K562 (cell line): ENCODE results near the gene MARK4. TPM values are rescaled to one million over a fixed set of nuclear protein-coding genes. Genes with fewer than 3 reads are reported as not detected.

Source experiments
- ATAC-seq: fragments of 200-7000 bp; cut with Tn5 transposase; 3 replicates; pipeline ENCODE4 v1.9.1; 2020; ENCODE audit warnings: moderate library complexity
- BruUV-seq: library from RNA; stranded (reverse); fragments of 400-500 nt; replicated peaks from 2 replicates; lab custom pipeline; 2021; lab: Mats Ljungman, UMichigan
- CTCF ChIA-PET: fragments of 300-600 bp; formaldehyde crosslinking; extraction: SDS; loops from one replicate; lab custom pipeline; 2021; ENCODE audit warnings: low intra/inter-chr PET ratio; lab: Yijun Ruan, JAX
- POLR2A ChIA-PET: fragments of 300-600, 350-650 bp; sonication (Branson Sonifier 250); formaldehyde crosslinking; extraction: SDS; loops from one replicate; lab custom pipeline; 2021; ENCODE audit warnings: antibody characterized with exemption, inconsistent platforms; lab: Yijun Ruan, JAX
- DNase-seq, 4 experiments: peaks; one replicate each; pipeline versions ENCODE4 v3.0.0 to v3.0.0-alpha.2; 2011 to 2018; ENCODE audit warnings: low spot score in 3 of 4, mixed read lengths in 3 of 4; ENCODE audit errors: extremely low read depth in 1 of 4
- FAIRE-seq: peaks from 2 replicates; lab custom pipeline; 2011; peaks lifted over from hg19 to GRCh38; lab: Jason Lieb, UNC
- H2AFZ ChIP-seq: 2 replicates; pipeline ENCODE4 v1.6.0; 2011; ENCODE audit warnings: low read depth, low read length, control low read depth, inconsistent platforms
- H3K27ac ChIP-seq: fragments of 200-600 bp; 3 replicates; pipeline ENCODE4 v1.8.0; 2011; ENCODE audit warnings: low read depth, mild to moderate bottlenecking, control low read depth, inconsistent platforms, low read length, moderate library complexity, mixed read lengths; ENCODE audit errors: extremely low read depth
- H3K27me3 ChIP-seq, 2 experiments: fragments of 300-600 bp in 1 of 2; 2 replicates in 1 of 2; 3 replicates in 1 of 2; pipeline versions ENCODE4 v1.6.0 to v1.8.0; 2011; ENCODE audit warnings: inconsistent platforms in 2 of 2, low read length in 2 of 2, mild to moderate bottlenecking in 1 of 2, mixed read lengths in 1 of 2, moderate library complexity in 1 of 2; ENCODE audit not compliant: control insufficient read depth in 2 of 2, insufficient read depth in 2 of 2
- H3K36me3 ChIP-seq: fragments of 300-600 bp; 3 replicates; pipeline ENCODE4 v1.8.0; 2011; ENCODE audit warnings: mild to moderate bottlenecking, low read length, inconsistent platforms; ENCODE audit not compliant: control insufficient read depth, insufficient read depth
- H3K4me1 ChIP-seq, 2 experiments: fragments of 200-600 bp in 1 of 2; replicated peaks in 1 of 2; 2 replicates in 1 of 2; 3 replicates in 1 of 2; pipeline versions ENCODE4 v1.5.1 to v1.8.0; 2011; ENCODE audit warnings: inconsistent platforms in 2 of 2, low read length in 2 of 2, mild to moderate bottlenecking in 1 of 2, mixed read lengths in 1 of 2, moderate library complexity in 1 of 2; ENCODE audit not compliant: control insufficient read depth in 2 of 2, insufficient read depth in 2 of 2
- H3K4me2 ChIP-seq: 2 replicates; pipeline ENCODE4 v1.6.1; 2011; ENCODE audit warnings: low read length, control low read depth, inconsistent platforms, mixed read lengths; ENCODE audit not compliant: insufficient read depth
- H3K4me3 ChIP-seq: fragments of 200-600 bp; sonication (generic), shearing (Covaris generic); 2 replicates; pipeline ENCODE4 v1.5.1; 2016; ENCODE audit warnings: control low read depth, inconsistent platforms
- H3K79me2 ChIP-seq: fragments of 200-600 bp; 3 replicates; pipeline ENCODE4 v1.8.0; 2011; ENCODE audit warnings: low read length, inconsistent platforms; ENCODE audit not compliant: control insufficient read depth, insufficient read depth
- H3K9ac ChIP-seq, 2 experiments: 2 replicates each; pipeline versions ENCODE4 v1.6.0 to v1.6.1; 2011; ENCODE audit warnings: low read depth in 2 of 2, low read length in 2 of 2, control low read depth in 1 of 2, inconsistent platforms in 1 of 2, mild to moderate bottlenecking in 1 of 2, mixed read lengths in 1 of 2; ENCODE audit not compliant: insufficient read depth in 1 of 2
- H3K9me1 ChIP-seq: one replicate; pipeline ENCODE4 v1.6.0; 2011; ENCODE audit warnings: inconsistent platforms, mild to moderate bottlenecking, low read length, moderate library complexity; ENCODE audit not compliant: control insufficient read depth, insufficient read depth
- H3K9me3 ChIP-seq: replicated peaks from 2 replicates; pipeline ENCODE4 v1.5.1; 2011; ENCODE audit warnings: low read depth, low read length, inconsistent platforms; ENCODE audit not compliant: control insufficient read depth, insufficient read depth
- H4K20me1 ChIP-seq: replicated peaks from 2 replicates; pipeline ENCODE4 v1.6.1; 2011; ENCODE audit warnings: low read length, inconsistent platforms, mixed read lengths; ENCODE audit not compliant: control insufficient read depth, insufficient read depth
- BCOR ChIP-seq: fragments of 450-650 bp; IDR thresholded peaks from 2 replicates; pipeline ENCODE4 v1.6.1; 2016
- FOXK2 ChIP-seq, 2 experiments: fragments of 450-650 bp; IDR thresholded peaks in 1 of 2; conservative IDR thresholded peaks in 1 of 2; 2 replicates each; pipeline ENCODE4 v1.6.1; 2016; ENCODE audit warnings: low read depth in 2 of 2, mild to moderate bottlenecking in 1 of 2
- KAT8 ChIP-seq: fragments of 450-650 bp; IDR thresholded peaks from 2 replicates; pipeline ENCODE4 v1.6.1; 2016; ENCODE audit warnings: low read depth, mild to moderate bottlenecking
- MCM5 ChIP-seq: fragments of 450-650 bp; IDR thresholded peaks from 2 replicates; pipeline ENCODE4 v1.6.1; 2016; ENCODE audit warnings: low read depth
- MYBL2 ChIP-seq, 2 experiments: fragments of 450-650 bp in 1 of 2; sonication (generic) in 1 of 2; formaldehyde crosslinking in 1 of 2; IDR thresholded peaks; 2 replicates each; pipeline versions ENCODE4 v1.6.1 to v1.8.1; 2017 to 2022; ENCODE audit warnings: borderline replicate concordance in 1 of 2, inconsistent platforms in 1 of 2, low read depth in 1 of 2, mild to moderate bottlenecking in 1 of 2, missing genetic modification reagents in 1 of 2, moderate library complexity in 1 of 2
- NR0B1 ChIP-seq: fragments of 450-650 bp; IDR thresholded peaks from one replicate; pipeline ENCODE4 v1.6.1; 2018; ENCODE audit warnings: mild to moderate bottlenecking, moderate library complexity; ENCODE audit not compliant: partially characterized antibody
- RBFOX2 ChIP-seq: fragments of 200-400 bp; formaldehyde crosslinking; IDR thresholded peaks from 2 replicates; pipeline ENCODE4 v1.6.1; 2017; ENCODE audit warnings: low read depth, mild to moderate bottlenecking, low read length, moderate library complexity
- ZBTB33 ChIP-seq: sonication (generic); formaldehyde crosslinking; IDR thresholded peaks from 2 replicates; pipeline ENCODE4 v1.8.1; 2023; ENCODE audit warnings: mild to moderate bottlenecking, missing genetic modification reagents
- ZBTB7A ChIP-seq: IDR thresholded peaks from 2 replicates; pipeline ENCODE4 v1.6.1; 2011; ENCODE audit warnings: low read depth, mild to moderate bottlenecking, low read length, moderate library complexity, borderline replicate concordance; ENCODE audit not compliant: control insufficient read depth
- WGBS: fragments of 100-300 bp; shearing (Covaris generic); methylation state at CpG from one replicate; pipeline ENCODE4 v1.1.6; 2016; ENCODE audit warnings: low coverage, mixed read lengths; ENCODE audit not compliant: insufficient coverage; ENCODE audit errors: missing lambda C conversion rate; 5-methylcytosine and 5-hydroxymethylcytosine counted together
- in situ Hi-C: fragments of 300-500 bp; cut with MboI; formaldehyde crosslinking; loops from 4 replicates; pipeline ENCODE4 v1.15.0; 2018; ENCODE audit warnings: inconsistent platforms, mixed read lengths
- intact Hi-C: fragments of 100-400 bp; cut with micrococcal nuclease; formaldehyde crosslinking; loops from 2 replicates; pipeline ENCODE4 v1.14.2; 2022
- polyA plus RNA-seq, 8 experiments: library from polyadenylated mRNA; depleted of rRNA in 4 of 8; stranded (reverse) in 5 of 8; unstranded in 3 of 8; fragments of >200 nt; fragmentation: Nextera tagmentation in 2 of 8; fragmentation: Illumina TruSeq in 1 of 8; extraction: Ambion mirVana in 2 of 8; extraction: Trizol in 1 of 8; gene quantifications; 2 replicates each; pipeline versions ENCODE4 v1.2.1 to v1.2.3, GENCODE V29; 2011 to 2014; ENCODE audit warnings: inconsistent platforms in 1 of 8, missing spikeins in 1 of 8
- total RNA-seq, 7 experiments: library from RNA; depleted of rRNA in 6 of 7; stranded (reverse); fragments of >200 nt in 6 of 7; fragmentation: Illumina TruSeq in 2 of 7; extraction: Trizol in 2 of 7; gene quantifications; 2 replicates each; pipeline versions ENCODE4 v1.2.1 to v1.2.3, GENCODE V29; 2011 to 2021; ENCODE audit warnings: low replicate concordance in 1 of 7
- TF ChIP-seq, protein P1 (sequence below): sonication (generic); formaldehyde crosslinking; IDR thresholded peaks from 2 replicates; pipeline ENCODE4 v1.5.0; 2020; ENCODE audit warnings: missing genetic modification reagents
- TF ChIP-seq, protein P2 (sequence below): sonication (generic); formaldehyde crosslinking; IDR thresholded peaks from 2 replicates; pipeline ENCODE4 v1.9.0; 2022; ENCODE audit warnings: mild to moderate bottlenecking, missing genetic modification reagents
- TF ChIP-seq, protein P3 (sequence below), 2 experiments: IDR thresholded peaks; 2 replicates each; pipeline ENCODE4 v1.6.1; 2011; ENCODE audit warnings: borderline replicate concordance in 1 of 2, control low read depth in 1 of 2, low read depth in 1 of 2, low read length in 1 of 2, mild to moderate bottlenecking in 1 of 2, mixed read lengths in 1 of 2, moderate library complexity in 1 of 2; ENCODE audit not compliant: insufficient read depth in 1 of 2, insufficient read length in 1 of 2, poor library complexity in 1 of 2, severe bottlenecking in 1 of 2; ENCODE audit errors: extremely low read depth in 1 of 2

The MARK4 gene
- total and polyA plus RNA-seq, 9 of the 15 experiments (the other 6 are each of a cell fraction or from before 2014, with no cell fraction given), result 0.52 to 29.4 (median 8.6) TPM

DNA sequence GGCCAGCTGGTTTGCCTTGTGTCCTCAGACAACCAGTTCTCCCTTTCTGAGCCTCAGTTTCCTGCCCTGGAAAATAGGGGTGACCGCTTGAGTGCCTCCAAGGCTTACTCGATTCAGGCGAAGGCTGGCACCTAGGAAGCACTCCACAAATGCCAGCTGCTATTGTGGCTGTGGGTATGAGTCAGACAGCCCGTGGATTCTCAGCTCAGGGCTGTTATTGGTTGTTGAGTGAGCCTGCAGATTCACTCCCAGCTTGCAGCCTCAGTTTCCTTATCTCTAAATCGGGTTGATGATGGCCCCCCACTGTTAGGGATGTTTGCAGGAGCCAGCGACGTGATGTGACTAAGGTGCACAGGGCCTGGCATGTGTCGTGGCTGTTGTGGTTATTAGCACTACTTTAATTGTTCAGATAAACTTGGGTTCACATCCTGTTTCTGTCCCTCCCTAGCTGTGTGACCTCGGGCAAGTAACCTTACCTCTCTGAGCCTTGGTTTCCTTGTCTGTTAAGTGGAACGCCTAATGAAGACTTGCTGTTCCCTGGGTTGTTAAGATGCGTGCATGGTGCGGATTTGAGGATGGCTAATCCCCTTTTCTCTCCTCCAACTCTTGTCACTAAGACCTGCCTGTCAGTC, 2.4 kb downstream of the MARK4 start (continued):
- TF ChIP-seq NR0B1 (no peak), BCOR (peak; percentile 91)
- TF ChIP-seq, all 486 proteins: peak for 11

GRCh38 chr19:45254044-45254531, 3.0 kb downstream of the MARK4 start:
- intact Hi-C loops (no loop called here), in situ Hi-C loops (no loop called here)
- Histone ChIP-seq H3K4me1 (peaks cover 19 to 51% of the 10 kb centered on the region in 2 experiments), H3K27ac (no peak overlapping the region), H3K4me2 (no peak overlapping the region), H3K4me3 (no peak overlapping the region), H3K9me1 (no peaks in the 10 kb centered on the region), H4K20me1 (peaks cover 15% of the 10 kb centered on the region), H3K9ac (peak overlapping the region in 1 of 2 experiments; percentile 56; a peak in 2 of 4 replicates), H3K79me2 (peaks cover 41% of the 10 kb centered on the region), H3K36me3 (peaks cover 12% of the 10 kb centered on the region; the same call in 2 of the 3 replicates), H3K27me3 (no peaks in the 10 kb centered on the region), H3K9me3 (no peaks in the 10 kb centered on the region), H2AFZ (no peak overlapping the region)
- ChIA-PET CTCF (no interaction called here), POLR2A (interaction anchor here (0.5 to 1.5 kb wide), 5 partner anchors 8 to 100 kb away, joined by 3 to 5 read pairs (median 3); no protein-coding TSS in a partner anchor)
- 47% methylated on average over 3 of the region's 11 CpGs for WGBS
- no peak for FAIRE-seq
- DNase-seq, result peak; percentile 26 to 79 (median 68)
- TSS peak; percentile 11 for BruUV-seq
- ATAC-seq, result no peak
- TF ChIP-seq MCM5 (no peak), ZBTB7A (peak; percentile 85; the same call in 1 of the 2 replicates), RBFOX2 (peak; percentile 31; the same call in 1 of the 2 replicates), FOXK2 (conservative IDR thresholded peaks at IDR 0.05 in 1 of 2, IDR thresholded peaks at IDR 0.05 in 1 of 2; ENCODE audit: low read depth in 2 of 2) (no peak), ZBTB33 (CRISPR knock-in tag) (peak; percentile 96), KAT8 (no peak), MYBL2 (IDR thresholded peaks at IDR 0.05; ENCODE audit: low read depth) (no peak), MYBL2 (CRISPR knock-in tag; IDR thresholded peaks at IDR 0.05; ENCODE audit: borderline replicate concordance) (no peak)
- TF ChIP-seq, protein P1, sequence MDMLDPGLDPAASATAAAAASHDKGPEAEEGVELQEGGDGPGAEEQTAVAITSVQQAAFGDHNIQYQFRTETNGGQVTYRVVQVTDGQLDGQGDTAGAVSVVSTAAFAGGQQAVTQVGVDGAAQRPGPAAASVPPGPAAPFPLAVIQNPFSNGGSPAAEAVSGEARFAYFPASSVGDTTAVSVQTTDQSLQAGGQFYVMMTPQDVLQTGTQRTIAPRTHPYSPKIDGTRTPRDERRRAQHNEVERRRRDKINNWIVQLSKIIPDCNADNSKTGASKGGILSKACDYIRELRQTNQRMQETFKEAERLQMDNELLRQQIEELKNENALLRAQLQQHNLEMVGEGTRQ (CRISPR knock-in tag), result peak; percentile 70
- TF ChIP-seq, protein P2, sequence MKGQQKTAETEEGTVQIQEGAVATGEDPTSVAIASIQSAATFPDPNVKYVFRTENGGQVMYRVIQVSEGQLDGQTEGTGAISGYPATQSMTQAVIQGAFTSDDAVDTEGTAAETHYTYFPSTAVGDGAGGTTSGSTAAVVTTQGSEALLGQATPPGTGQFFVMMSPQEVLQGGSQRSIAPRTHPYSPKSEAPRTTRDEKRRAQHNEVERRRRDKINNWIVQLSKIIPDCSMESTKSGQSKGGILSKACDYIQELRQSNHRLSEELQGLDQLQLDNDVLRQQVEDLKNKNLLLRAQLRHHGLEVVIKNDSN, result peak; percentile 84
- TF ChIP-seq, protein P3, sequence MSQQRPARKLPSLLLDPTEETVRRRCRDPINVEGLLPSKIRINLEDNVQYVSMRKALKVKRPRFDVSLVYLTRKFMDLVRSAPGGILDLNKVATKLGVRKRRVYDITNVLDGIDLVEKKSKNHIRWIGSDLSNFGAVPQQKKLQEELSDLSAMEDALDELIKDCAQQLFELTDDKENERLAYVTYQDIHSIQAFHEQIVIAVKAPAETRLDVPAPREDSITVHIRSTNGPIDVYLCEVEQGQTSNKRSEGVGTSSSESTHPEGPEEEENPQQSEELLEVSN (IDR thresholded peaks at IDR 0.05; ENCODE audit: borderline replicate concordance in 1 of 2, extremely low read depth in 1 of 2, insufficient read depth in 1 of 2, insufficient read length in 1 of 2, low read depth in 1 of 2, low read length in 1 of 2, poor library complexity in 1 of 2, severe bottlenecking in 1 of 2), result no peak
